GM10248 (cell line): ENCODE measurements around the gene SHBG.

ENCODE experiments used
- CTCF ChIA-PET: fragments of 300-600 bp; sonication (Branson Sonifier 250); formaldehyde crosslinking; extraction: SDS; loops from one replicate; lab custom pipeline; 2021; ENCODE audit warnings: antibody characterized with exemption; lab: Yijun Ruan, JAX
- POLR2A ChIA-PET: fragments of 350-650 bp; sonication (Branson Sonifier 250); formaldehyde crosslinking; extraction: SDS; loops from one replicate; lab custom pipeline; 2020; ENCODE audit warnings: antibody characterized with exemption; lab: Yijun Ruan, JAX
- DNase-seq: peaks from one replicate; pipeline ENCODE4 v3.0.0; 2012; ENCODE audit errors: extremely low spot score
- CTCF ChIP-seq: IDR thresholded peaks from 2 replicates; pipeline ENCODE4 v1.5.1; 2012; ENCODE audit warnings: mild to moderate bottlenecking, low read depth; ENCODE audit errors: extremely low read depth, missing control alignments, control extremely low read depth

Gene SHBG

GRCh38 chr17:7586673-7587419 lies 43.1 kb upstream of the SHBG start:
- POLR2A ChIA-PET = interaction anchor here (0.5 kb wide), 1 partner anchor 326 kb away, joined by 6 read pairs; no protein-coding TSS in a partner anchor
- TF ChIP-seq CTCF = no peak
- CTCF ChIA-PET = interaction anchor here (0.7 to 1.5 kb wide), 3 partner anchors 8 to 72 kb away, joined by 3 to 4 read pairs (median 3); no protein-coding TSS in a partner anchor
- DNase-seq = no peak

- ChIA-PET CTCF (interaction anchor here (0.7 to 2.2 kb wide), 3 partner anchors 27 to 72 kb away, joined by 3 to 11 read pairs (median 3); no protein-coding TSS in a partner anchor), POLR2A (no interaction called here)
- DNase-seq = no peak
- no peak for TF ChIP-seq CTCF
Measured at GRCh38 chr17:7587420-7588151, 42.3 kb upstream of the SHBG start.

GRCh38 chr17:7588553-7589203 lies 41.3 kb upstream of the SHBG start:
- ChIA-PET POLR2A (interaction anchor here (1.1 to 1.2 kb wide), 3 partner anchors 13 to 99 kb away, joined by 4 to 5 read pairs (median 4); partner anchors contain the start of genes SAT2 and TP53), CTCF (interaction anchor here (0.5 to 2.6 kb wide), 25 partner anchors 9 to 292 kb away, joined by 3 to 17 read pairs (median 4); partner anchors contain the start of genes ACAP1, CD68, FXR2 and TMEM256)
- no peak for DNase-seq
- TF ChIP-seq CTCF = no peak

GRCh38 chr17:7589204-7589868 lies 40.6 kb upstream of the SHBG start:
- CTCF ChIA-PET = interaction anchor here (0.5 to 2.6 kb wide), 26 partner anchors 10 to 293 kb away, joined by 3 to 17 read pairs (median 4); partner anchors contain the start of genes ACAP1, CD68, FXR2 and SAT2
- DNase-seq = peak; percentile 85
- POLR2A ChIA-PET = interaction anchor here (1.1 to 1.2 kb wide), 3 partner anchors 13 to 98 kb away, joined by 4 to 5 read pairs (median 4); partner anchors contain the start of genes SAT2 and TP53
- TF ChIP-seq CTCF = peak; percentile 80

- ChIA-PET POLR2A (interaction anchor here (1.2 kb wide), 2 partner anchors 14 to 97 kb away, joined by 4 to 5 read pairs; partner anchors contain the start of gene TP53), CTCF (interaction anchor here (0.9 to 2.6 kb wide), 19 partner anchors 11 to 294 kb away, joined by 3 to 17 read pairs (median 4); partner anchors contain the start of genes ACAP1, CD68, FXR2 and SAT2)
- no peak for TF ChIP-seq CTCF
- DNase-seq = no peak
Measured at GRCh38 chr17:7589891-7590691, 39.8 kb upstream of the SHBG start, which contains the start of gene SOX15. Gene SOX15, minus strand, starts transcription at chr17:7590094. Its CDS starts 418 bp downstream, at chr17:7589676.
